CD4-positive, alpha-beta T cell treated with Interleukin-15 for 1 hour (primary cell): ENCODE data around the gene VSNL1.

Experiments used
- DNase-seq: peaks from one replicate; pipeline ENCODE4 v3.0.0-alpha.2; 2020

Gene VSNL1

GRCh38 chr2:17540093-17540812, at the start of gene VSNL1:
TSS of gene VSNL1 (plus strand) at chr2:17540696. CDS start at chr2:17592075, 51,379 bp downstream.
- no peak for DNase-seq

- DNase-seq = no peak
These were observed 44.9 kb upstream of the VSNL1 start for GRCh38 chr2:17495590-17495989.

GRCh38 chr2:17497718-17498117, 42.8 kb upstream of the VSNL1 start:
- DNase-seq = no peak

- DNase-seq = no peak
These were observed 33.5 kb upstream of the VSNL1 start for GRCh38 chr2:17506736-17507616.

- no peak for DNase-seq
These were observed 24.8 kb upstream of the VSNL1 start for GRCh38 chr2:17515652-17516051.

DNA sequence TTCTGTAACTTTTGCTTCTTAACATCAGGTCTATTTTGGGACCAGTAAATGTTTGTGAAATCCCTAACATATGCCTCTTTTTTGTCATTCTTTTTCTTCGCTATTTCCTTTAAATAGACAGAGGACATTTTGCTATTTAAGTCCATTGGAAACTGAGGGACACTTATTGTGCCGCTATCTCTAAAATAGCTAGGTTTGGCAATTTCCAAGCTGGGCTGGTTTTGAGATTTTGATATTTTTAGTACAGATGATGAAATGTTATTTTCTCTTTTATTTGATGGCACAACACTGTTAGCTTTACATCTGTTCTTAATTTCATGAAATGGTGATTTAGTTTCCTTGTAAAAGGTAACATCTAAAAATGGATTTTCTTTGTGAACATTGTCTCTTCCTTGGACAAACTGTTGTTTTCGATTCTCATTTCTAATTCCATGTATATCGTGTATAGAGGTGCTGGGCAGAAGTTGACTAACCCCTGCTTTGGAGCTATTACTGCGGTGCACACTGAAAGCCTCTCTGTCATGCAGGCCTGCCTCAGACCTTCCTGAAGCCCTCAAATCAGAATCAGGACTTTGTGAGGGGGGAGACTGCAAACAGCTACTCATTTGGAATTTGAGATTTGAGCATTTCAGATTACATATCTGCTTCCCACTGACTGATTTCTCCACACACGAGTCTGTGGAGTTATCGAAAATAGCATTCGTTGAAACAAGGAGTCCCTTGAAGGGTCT, 22.9 kb upstream of the VSNL1 start:
- DNase-seq = no peak

GRCh38 chr2:17518212-17519154, 22.0 kb upstream of the VSNL1 start, which contains the start of gene RAD51AP2:
TSS of gene RAD51AP2 (minus strand) at chr2:17518440. CDS start at chr2:17518415, 25 bp downstream.
- DNase-seq = peak; percentile 18

GRCh38 chr2:17519486-17519885, 21.0 kb upstream of the VSNL1 start:
- no peak for DNase-seq

- DNase-seq = no peak
These were observed 19.7 kb upstream of the VSNL1 start for GRCh38 chr2:17520761-17521160.

- DNase-seq = no peak
These were observed 18.9 kb upstream of the VSNL1 start for GRCh38 chr2:17521621-17522020.

GRCh38 chr2:17522303-17522702, 18.2 kb upstream of the VSNL1 start:
- no peak for DNase-seq

DNA sequence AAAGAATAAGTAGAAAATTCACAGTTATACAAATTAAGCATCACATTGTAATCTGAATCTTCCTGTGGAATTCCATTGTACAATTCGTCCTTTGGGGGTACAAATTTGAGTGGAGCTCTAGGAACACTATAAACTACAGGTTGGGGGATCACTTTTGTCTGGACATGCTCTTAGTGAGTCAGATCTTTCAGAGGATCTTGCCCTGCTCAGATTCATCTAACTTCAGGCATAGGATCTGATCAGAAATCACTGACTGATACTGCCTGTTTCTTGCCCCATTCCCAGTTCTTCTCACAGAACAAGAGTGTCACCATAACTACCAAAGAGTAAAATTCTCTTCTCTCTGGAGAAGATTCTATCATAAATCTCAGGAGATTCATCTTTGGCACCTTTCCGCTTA, 10.7 kb upstream of the VSNL1 start:
- DNase-seq = no peak

- no peak for DNase-seq
These were observed 7.0 kb upstream of the VSNL1 start for GRCh38 chr2:17533546-17533945.

- DNase-seq = no peak
These were observed 4.1 kb upstream of the VSNL1 start for GRCh38 chr2:17536416-17536815.

DNA sequence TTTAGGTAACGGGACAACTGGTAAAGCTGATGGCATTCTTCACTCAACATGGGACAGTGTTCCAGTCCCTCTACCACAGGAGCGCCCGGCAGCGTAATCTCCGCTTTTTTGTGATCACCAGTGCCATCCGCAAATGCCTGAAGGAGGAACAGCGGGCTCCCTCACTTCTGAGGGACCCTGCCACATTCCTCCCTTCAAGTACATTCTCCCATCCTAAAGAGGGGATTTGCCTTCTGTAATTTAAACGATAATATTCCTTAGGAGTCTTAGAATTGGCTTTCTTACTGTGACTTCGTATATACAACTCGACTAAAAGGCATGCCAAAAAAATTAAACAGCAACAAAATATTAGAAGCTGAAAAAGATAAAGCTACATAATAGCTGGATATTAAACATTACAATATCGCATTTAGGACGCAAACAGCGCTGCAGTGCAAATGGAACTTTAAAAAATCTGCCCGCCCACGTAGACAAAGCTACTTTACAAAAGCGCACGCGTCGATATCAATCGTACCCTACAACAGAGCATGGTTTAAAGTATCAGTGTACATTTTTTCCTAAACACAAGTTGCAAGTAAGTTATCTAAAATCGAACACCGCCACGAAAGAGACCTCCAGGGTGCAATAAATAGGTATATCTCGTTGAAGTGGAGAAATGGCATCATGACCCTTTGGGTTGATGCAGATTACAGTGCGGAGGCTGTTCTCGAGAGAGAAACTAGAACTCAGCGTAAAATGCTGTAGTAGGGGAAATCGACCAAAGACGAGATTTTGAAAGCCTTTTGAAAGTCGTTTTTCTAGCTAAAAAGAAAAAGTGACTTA, 2.3 kb upstream of the VSNL1 start:
- no peak for DNase-seq

GRCh38 chr2:17538844-17539554, 1.5 kb upstream of the VSNL1 start:
- DNase-seq = no peak

DNA sequence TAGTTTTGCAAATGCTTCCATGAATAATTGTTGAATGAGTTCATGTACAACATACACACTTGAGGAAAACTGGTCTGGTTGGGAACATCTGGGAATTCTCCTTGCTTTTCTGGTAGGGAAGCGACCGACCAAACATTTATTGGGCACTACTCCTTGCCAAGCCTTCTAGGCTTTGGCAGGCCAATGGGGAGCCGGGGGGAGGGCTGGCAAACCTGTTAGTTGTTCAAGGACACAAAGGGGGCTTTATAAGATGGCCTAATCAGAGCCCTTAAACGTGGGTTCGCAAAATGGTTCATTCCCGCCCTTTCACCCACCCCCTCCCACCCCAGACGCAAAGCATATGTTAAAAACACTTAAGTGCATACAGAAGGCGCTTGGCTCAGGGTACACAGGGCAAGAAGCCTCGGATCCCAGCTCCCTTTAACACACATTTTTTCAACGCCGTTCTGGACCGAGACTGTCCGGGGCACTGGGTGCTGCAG, 844 bp upstream of the VSNL1 start:
- no peak for DNase-seq

DNA sequence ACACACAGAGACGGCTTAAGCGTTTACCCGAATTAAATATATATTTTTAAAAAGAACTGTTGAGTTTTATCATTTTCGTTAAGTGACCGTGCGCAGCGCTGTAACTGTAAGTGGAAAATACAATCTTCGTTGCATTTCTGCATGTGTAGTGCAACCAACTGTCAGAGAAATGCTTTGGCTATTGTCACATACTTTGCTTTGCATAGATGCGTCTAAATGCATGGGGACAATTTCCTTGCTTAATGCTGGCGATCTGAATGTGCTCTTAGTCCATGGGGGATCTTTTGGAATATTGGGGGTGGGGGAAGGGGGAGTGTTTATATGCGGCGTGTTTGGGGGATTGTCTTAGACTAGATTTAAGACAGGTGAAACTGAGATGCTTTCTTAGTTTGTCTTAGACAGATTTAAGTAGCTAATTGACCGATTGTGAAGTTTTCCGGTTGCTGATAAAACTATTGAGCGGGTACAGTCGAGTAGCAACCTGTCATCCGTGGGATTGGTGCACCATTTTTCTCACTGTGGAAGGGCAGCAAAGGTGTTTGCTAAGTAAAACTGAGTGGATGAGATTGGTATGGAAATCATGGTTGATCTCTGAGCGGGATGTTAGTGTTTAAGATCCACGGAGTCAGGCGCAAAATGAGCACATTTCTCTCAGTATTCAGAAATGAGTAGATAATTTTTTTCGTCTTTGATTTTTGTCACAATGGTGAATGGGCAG, 476 bp downstream of the VSNL1 start:
- no peak for DNase-seq

DNA sequence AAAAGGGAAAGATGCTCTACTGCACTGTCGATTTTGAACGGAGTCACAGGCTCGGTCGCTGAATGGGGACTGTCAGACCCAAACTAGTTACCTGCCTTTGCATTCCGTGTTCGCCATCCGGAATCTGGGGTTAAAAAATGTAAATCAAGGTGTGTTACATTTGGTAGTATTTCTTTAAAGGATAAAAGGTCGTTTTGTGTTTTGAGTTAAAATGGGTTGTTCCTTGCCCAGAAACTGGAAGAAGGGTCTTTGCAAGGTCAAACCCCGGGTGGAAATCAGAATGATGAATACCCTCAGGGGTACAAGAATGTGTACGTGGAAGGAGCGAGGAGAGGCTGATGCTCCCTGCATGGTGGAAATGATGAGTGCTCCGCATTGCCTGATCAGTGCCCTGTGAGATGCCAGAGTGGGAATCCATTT, 1.0 kb downstream of the VSNL1 start:
- DNase-seq = no peak

GRCh38 chr2:17542471-17542870, 2.0 kb downstream of the VSNL1 start:
- no peak for DNase-seq
